Activated naive CD8-positive, alpha-beta T cell treated with anti-CD3 and anti-CD28 coated beads for 36 hours (primary cell): ENCODE measurements around the gene OSBPL2. TPM values are rescaled to one million over a fixed set of nuclear protein-coding genes. Genes with fewer than 3 reads are reported as not detected.

Source experiments
- DNase-seq: peaks from one replicate; pipeline ENCODE4 v3.0.0; 2021
- H3K27ac Mint-ChIP-seq: one replicate; pipeline ENCODE4 v1.8.0; 2022; ENCODE audit warnings: mild to moderate bottlenecking, moderate library complexity, mixed read lengths
- H3K27me3 Mint-ChIP-seq: one replicate; pipeline ENCODE4 v1.8.0; 2022; ENCODE audit warnings: mild to moderate bottlenecking, mixed read lengths
- H3K36me3 Mint-ChIP-seq: one replicate; pipeline ENCODE4 v1.8.0; 2021; ENCODE audit warnings: mild to moderate bottlenecking, mixed read lengths
- H3K4me1 Mint-ChIP-seq: one replicate; pipeline ENCODE4 v1.8.0; 2021; ENCODE audit warnings: mixed read lengths
- H3K4me3 Mint-ChIP-seq: one replicate; pipeline ENCODE4 v1.8.0; 2022; ENCODE audit warnings: mild to moderate bottlenecking, moderate library complexity, mixed read lengths
- H3K9me3 Mint-ChIP-seq: one replicate; pipeline ENCODE4 v1.8.0; 2022; ENCODE audit warnings: mixed read lengths
- total RNA-seq, 2 experiments: library from RNA; stranded (reverse); gene quantifications; one replicate each; pipeline ENCODE4 v1.2.3, GENCODE V29; 2021

OSBPL2 gene
- 10 to 100 TPM; 19.2 to 20.4 TPM for total RNA-seq

- H3K9me3 Mint-ChIP-seq = no peaks in the 10 kb centered on the region
- H3K27ac Mint-ChIP-seq = peak within 1 kb of the TSS; percentile 65
- no peaks in the 10 kb centered on the region for H3K36me3 Mint-ChIP-seq
- H3K4me1 Mint-ChIP-seq = peaks cover 28% of the 10 kb centered on the region
- peak; percentile 100 for DNase-seq
- peak within 1 kb of the TSS; percentile 78 for H3K4me3 Mint-ChIP-seq
- H3K27me3 Mint-ChIP-seq = peaks cover 5% of the 10 kb centered on the region
These were observed at the start of gene OSBPL2 for GRCh38 chr20:62237801-62238568. Gene OSBPL2, plus strand, starts transcription at chr20:62238521. Its CDS starts 17,664 bp downstream, at chr20:62256185.

DNA sequence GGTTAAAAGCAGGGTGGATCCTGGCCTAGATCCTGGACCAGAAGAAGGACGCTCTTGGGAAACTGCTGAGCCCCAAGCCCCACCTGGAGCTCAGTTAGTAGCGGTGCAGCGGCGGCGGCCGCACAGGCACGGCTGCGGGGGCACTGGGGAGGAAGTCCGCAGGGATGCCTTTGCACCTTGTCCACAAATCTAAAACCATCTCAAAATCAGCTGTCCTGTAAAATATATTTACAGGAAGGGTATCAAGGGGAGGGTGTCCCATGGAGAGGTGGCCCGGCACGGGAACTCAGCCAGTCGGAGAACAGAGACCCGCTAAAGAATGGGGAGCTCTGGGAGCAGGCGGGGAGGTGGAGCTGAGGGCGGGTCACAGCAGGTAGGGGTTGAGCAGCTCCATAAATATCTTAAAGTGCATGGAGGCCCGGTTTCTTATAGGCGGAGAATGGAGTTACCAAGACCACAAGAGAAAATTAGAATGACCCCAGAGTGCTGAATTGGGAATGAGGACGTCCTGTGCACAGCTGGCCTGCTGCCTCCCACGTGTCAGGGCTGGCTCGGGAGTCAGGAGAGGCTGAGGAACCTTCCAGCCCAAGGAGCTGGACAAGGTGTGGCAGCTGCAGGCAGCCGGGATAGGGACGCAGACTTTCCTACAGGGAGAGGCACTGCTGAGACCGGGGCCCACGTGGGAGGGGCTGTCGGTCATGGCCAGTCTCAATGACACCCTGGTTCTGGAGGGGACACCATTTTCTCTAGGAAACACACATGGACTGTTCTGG lies 47.5 kb upstream of the OSBPL2 start:
- no peaks in the 10 kb centered on the region for H3K9me3 Mint-ChIP-seq
- no peaks in the 10 kb centered on the region for H3K27me3 Mint-ChIP-seq
- no peak overlapping the region for H3K27ac Mint-ChIP-seq
- peaks cover 16% of the 10 kb centered on the region for H3K4me1 Mint-ChIP-seq
- DNase-seq = no peak
- H3K4me3 Mint-ChIP-seq = no peak overlapping the region
- peaks cover 14% of the 10 kb centered on the region for H3K36me3 Mint-ChIP-seq

- DNase-seq = no peak
- peaks cover 9% of the 10 kb centered on the region for H3K4me1 Mint-ChIP-seq
- H3K27me3 Mint-ChIP-seq = no peaks in the 10 kb centered on the region
- H3K36me3 Mint-ChIP-seq = peaks cover 15% of the 10 kb centered on the region
- H3K27ac Mint-ChIP-seq = no peak overlapping the region
- no peak overlapping the region for H3K4me3 Mint-ChIP-seq
- no peaks in the 10 kb centered on the region for H3K9me3 Mint-ChIP-seq
These were observed 46.4 kb upstream of the OSBPL2 start for GRCh38 chr20:62191781-62192559.

DNA sequence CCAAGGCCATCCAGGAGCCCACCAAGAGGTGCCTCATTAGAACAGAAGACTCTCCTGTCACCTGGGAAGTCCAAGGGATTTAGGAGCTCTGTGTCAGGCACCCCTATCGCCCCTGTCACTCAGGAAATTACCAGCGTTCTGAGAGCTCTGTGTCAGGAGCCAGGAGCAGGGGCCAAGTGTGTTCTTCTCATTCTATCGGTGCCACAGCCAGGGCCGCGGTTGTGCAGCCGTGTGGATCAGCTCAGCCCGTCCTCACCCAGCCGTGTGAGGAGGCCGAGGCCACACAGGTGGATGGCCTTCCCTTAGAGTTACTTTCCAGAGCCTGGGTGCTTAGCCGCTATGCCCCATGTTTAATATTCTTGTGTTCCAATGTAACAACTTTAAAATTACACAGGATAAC lies 45.7 kb upstream of the OSBPL2 start:
- no peak for DNase-seq
- Mint-ChIP-seq H3K4me1 (peaks cover 7% of the 10 kb centered on the region), H3K4me3 (no peak overlapping the region), H3K9me3 (no peaks in the 10 kb centered on the region), H3K27ac (no peak overlapping the region), H3K36me3 (peaks cover 15% of the 10 kb centered on the region), H3K27me3 (no peaks in the 10 kb centered on the region)

GRCh38 chr20:62193079-62194025 lies 45.0 kb upstream of the OSBPL2 start:
- Mint-ChIP-seq H3K4me1 (peaks cover 7% of the 10 kb centered on the region), H3K36me3 (peaks cover 15% of the 10 kb centered on the region), H3K27ac (no peak overlapping the region)

GRCh38 chr20:62195075-62195405 lies 43.3 kb upstream of the OSBPL2 start:
- Mint-ChIP-seq H3K4me3 (no peak overlapping the region), H3K4me1 (peaks cover 6% of the 10 kb centered on the region), H3K27me3 (no peaks in the 10 kb centered on the region), H3K36me3 (peaks cover 26% of the 10 kb centered on the region), H3K9me3 (no peaks in the 10 kb centered on the region), H3K27ac (no peak overlapping the region)
- DNase-seq = no peak

More at GRCh38 chr20:62193079-62194025, 45.0 kb upstream of the OSBPL2 start:
- H3K9me3 Mint-ChIP-seq = no peaks in the 10 kb centered on the region
- H3K27me3 Mint-ChIP-seq = no peaks in the 10 kb centered on the region
- no peak for DNase-seq
- no peak overlapping the region for H3K4me3 Mint-ChIP-seq

GRCh38 chr20:62195736-62196135 lies 42.6 kb upstream of the OSBPL2 start:
- Mint-ChIP-seq H3K27ac (peak overlapping the region; percentile 26), H3K27me3 (no peaks in the 10 kb centered on the region), H3K9me3 (no peaks in the 10 kb centered on the region), H3K36me3 (peaks cover 22% of the 10 kb centered on the region), H3K4me1 (peaks cover 6% of the 10 kb centered on the region), H3K4me3 (peak overlapping the region; percentile 12)
- DNase-seq = no peak

DNA sequence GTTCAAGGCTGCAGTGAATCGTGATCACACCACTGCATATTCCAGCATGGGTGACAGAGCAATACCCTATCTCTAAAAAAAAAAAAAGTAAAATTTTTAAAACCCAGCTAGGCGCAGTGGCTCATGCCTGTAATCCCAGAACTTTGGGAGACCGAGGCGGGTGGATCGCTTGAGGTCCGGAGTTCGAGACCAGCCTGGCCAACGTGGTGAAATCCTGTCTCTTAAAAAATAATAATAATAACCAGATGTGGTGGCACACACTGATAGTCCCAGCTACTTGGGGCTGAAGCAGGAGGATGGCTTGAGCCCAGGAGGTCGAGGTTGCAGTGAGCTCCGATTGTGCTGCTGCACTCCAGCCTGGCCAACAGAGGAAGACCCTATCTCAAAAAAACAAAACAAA lies 42.0 kb upstream of the OSBPL2 start:
- Mint-ChIP-seq H3K27me3 (no peaks in the 10 kb centered on the region), H3K9me3 (no peaks in the 10 kb centered on the region), H3K4me1 (peaks cover 6% of the 10 kb centered on the region), H3K27ac (no peak overlapping the region), H3K36me3 (peaks cover 22% of the 10 kb centered on the region), H3K4me3 (no peak overlapping the region)
- no peak for DNase-seq

DNA sequence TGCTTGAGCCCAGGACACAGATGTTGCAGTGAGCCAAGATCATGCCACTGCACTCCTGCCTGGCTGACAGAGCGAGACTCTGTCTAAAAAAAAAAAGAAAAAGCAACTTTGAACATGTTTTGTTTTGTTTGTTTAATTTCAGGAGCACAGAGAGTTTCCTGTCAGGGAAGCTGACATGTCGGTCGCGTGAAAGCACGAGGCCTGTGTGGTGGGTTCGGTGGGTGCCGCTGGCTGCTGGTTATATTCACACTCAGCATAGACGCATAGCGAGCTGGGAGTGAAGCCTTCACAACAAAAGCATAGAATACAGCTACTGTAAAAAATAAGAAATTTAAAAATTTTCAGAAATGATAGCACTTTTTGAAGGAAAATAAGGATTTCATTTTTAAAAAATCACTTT lies 41.0 kb upstream of the OSBPL2 start:
- Mint-ChIP-seq H3K9me3 (no peaks in the 10 kb centered on the region), H3K4me1 (peaks cover 6% of the 10 kb centered on the region), H3K27ac (no peak overlapping the region), H3K4me3 (no peak overlapping the region), H3K36me3 (peaks cover 22% of the 10 kb centered on the region), H3K27me3 (no peaks in the 10 kb centered on the region)
- no peak for DNase-seq

DNA sequence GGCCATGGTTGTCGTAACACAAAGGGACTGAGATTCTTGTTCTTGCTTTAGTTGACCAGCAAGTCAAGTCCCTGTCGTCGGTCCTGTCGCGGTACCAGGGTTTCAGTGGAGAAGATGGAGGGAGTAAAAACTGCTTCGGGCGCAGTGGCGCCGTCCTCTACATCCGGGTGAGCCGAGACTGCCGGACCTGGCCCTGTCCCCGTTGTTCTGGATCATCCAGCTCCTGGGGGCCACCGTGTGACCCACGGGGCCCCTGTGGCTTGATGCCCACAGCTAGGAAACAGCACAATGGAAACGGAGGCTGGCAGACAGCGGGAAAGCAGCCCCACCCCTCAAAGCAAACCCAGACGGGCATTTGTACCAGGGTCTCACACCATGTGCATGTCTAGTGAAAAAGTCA lies 40.5 kb upstream of the OSBPL2 start:
- Mint-ChIP-seq H3K4me3 (no peak overlapping the region), H3K36me3 (peaks cover 22% of the 10 kb centered on the region), H3K4me1 (peaks cover 6% of the 10 kb centered on the region), H3K27me3 (no peaks in the 10 kb centered on the region), H3K27ac (no peak overlapping the region), H3K9me3 (no peaks in the 10 kb centered on the region)
- DNase-seq = no peak

GRCh38 chr20:62198496-62198895 lies 39.8 kb upstream of the OSBPL2 start:
- Mint-ChIP-seq H3K9me3 (no peaks in the 10 kb centered on the region), H3K36me3 (peaks cover 21% of the 10 kb centered on the region), H3K27ac (no peak overlapping the region), H3K4me1 (peaks cover 6% of the 10 kb centered on the region), H3K27me3 (no peaks in the 10 kb centered on the region), H3K4me3 (no peak overlapping the region)
- DNase-seq = no peak

DNA sequence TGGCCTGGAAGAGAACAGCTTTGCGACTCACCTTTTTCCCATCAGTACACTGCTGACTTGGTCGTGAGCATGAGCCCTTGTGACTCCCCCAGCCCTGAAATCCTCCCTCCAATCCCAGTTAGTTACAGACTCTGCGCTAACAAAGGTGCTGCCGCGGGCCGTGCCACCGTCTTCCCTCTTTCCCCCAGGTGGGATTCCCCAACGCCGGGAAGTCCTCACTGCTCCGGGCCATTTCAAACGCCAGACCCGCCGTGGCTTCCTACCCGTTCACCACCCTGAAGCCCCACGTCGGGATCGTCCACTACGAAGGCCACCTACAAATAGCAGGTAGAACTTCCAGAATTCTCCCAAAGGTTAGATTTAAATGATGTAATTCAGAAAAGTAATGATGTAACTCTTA lies 39.4 kb upstream of the OSBPL2 start:
- Mint-ChIP-seq H3K4me3 (no peak overlapping the region), H3K9me3 (no peaks in the 10 kb centered on the region), H3K27ac (no peak overlapping the region), H3K4me1 (peaks cover 6% of the 10 kb centered on the region), H3K27me3 (no peaks in the 10 kb centered on the region), H3K36me3 (peaks cover 21% of the 10 kb centered on the region)
- no peak for DNase-seq

DNA sequence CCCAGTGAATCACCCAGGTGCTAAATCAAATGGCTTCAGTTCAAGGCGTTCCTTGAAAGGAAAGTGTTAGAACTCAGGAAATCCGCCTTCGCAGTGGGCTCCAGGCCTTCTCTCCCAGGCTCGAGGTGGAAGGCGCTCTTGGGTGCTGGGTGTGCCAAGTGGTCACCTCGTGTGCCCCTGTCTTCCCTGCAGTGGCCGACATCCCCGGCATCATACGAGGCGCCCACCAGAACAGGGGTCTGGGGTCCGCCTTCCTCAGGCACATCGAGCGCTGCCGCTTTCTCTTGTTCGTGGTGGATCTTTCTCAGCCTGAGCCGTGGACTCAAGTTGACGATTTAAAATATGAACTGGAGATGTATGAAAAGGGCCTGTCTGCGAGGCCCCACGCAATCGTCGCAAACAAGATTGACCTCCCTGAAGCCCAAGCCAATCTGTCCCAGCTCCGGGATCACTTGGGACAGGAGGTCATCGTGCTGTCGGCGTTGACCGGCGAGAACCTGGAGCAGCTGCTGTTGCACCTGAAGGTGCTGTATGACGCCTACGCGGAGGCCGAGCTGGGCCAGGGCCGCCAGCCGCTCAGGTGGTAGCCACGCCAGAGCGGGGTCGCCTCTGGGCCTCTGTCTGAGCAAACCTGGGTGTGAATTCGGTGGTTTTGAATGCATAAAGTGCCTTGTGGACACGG lies 37.7 kb upstream of the OSBPL2 start:
- H3K4me1 Mint-ChIP-seq = no peaks in the 10 kb centered on the region

More for the DNA sequence above, 37.7 kb upstream of the OSBPL2 start:
- DNase-seq = no peak
- H3K36me3 Mint-ChIP-seq = peaks cover 16% of the 10 kb centered on the region
- no peaks in the 10 kb centered on the region for H3K27me3 Mint-ChIP-seq
- H3K4me3 Mint-ChIP-seq = no peak overlapping the region
- H3K9me3 Mint-ChIP-seq = no peaks in the 10 kb centered on the region
- H3K27ac Mint-ChIP-seq = no peak overlapping the region
